HEK293 (cell line): ENCODE results near the gene KPNA2.

Experiments
- GLIS2 ChIP-seq: fragments of 450-650 bp; formaldehyde crosslinking; IDR thresholded peaks from 2 replicates; pipeline ENCODE4 v1.5.1; 2016; ENCODE audit warnings: missing biosample characterization, missing genetic modification characterization
- HOXC10 ChIP-seq: sonication (generic); formaldehyde crosslinking; IDR thresholded peaks from 2 replicates; pipeline ENCODE4 v1.8.1; 2023; ENCODE audit warnings: mild to moderate bottlenecking, missing genetic modification reagents
- INSM2 ChIP-seq: fragments of 450-650 bp; formaldehyde crosslinking; IDR thresholded peaks from 2 replicates; pipeline ENCODE4 v1.5.1; 2016; ENCODE audit warnings: missing biosample characterization, missing genetic modification characterization
- KLF16 ChIP-seq: fragments of 450-650 bp; formaldehyde crosslinking; IDR thresholded peaks from 2 replicates; pipeline ENCODE4 v1.5.1; 2017; ENCODE audit warnings: missing biosample characterization, missing genetic modification characterization
- KLF9 ChIP-seq: fragments of 450-650 bp; formaldehyde crosslinking; IDR thresholded peaks from 2 replicates; pipeline ENCODE4 v1.5.1; 2016; ENCODE audit warnings: missing biosample characterization, missing genetic modification characterization, low read depth
- REPIN1 ChIP-seq: fragments of 450-650 bp; formaldehyde crosslinking; IDR thresholded peaks from 2 replicates; pipeline ENCODE4 v1.5.1; 2017; ENCODE audit warnings: missing biosample characterization, missing genetic modification characterization, low read depth
- SP2 ChIP-seq: fragments of 450-650 bp; formaldehyde crosslinking; IDR thresholded peaks from 2 replicates; pipeline ENCODE4 v1.5.1; 2016; ENCODE audit warnings: missing biosample characterization, missing genetic modification characterization
- SP3 ChIP-seq: fragments of 450-650 bp; formaldehyde crosslinking; IDR thresholded peaks from 2 replicates; pipeline ENCODE4 v1.5.1; 2016; ENCODE audit warnings: missing biosample characterization, missing genetic modification characterization
- WT1 ChIP-seq: fragments of 450-650 bp; formaldehyde crosslinking; IDR thresholded peaks from 2 replicates; pipeline ENCODE4 v1.5.1; 2016; ENCODE audit warnings: missing biosample characterization, missing genetic modification characterization
- ZBTB10 ChIP-seq: fragments of 450-650 bp; formaldehyde crosslinking; IDR thresholded peaks from 2 replicates; pipeline ENCODE4 v1.5.1; 2016; ENCODE audit warnings: missing biosample characterization, missing genetic modification characterization
- ZBTB17 ChIP-seq: fragments of 450-650 bp; formaldehyde crosslinking; IDR thresholded peaks from 2 replicates; pipeline ENCODE4 v1.5.1; 2016; ENCODE audit warnings: missing biosample characterization, missing genetic modification characterization
- ZBTB6 ChIP-seq: fragments of 450-650 bp; formaldehyde crosslinking; IDR thresholded peaks from 2 replicates; pipeline ENCODE4 v1.5.1; 2017; ENCODE audit warnings: missing biosample characterization, missing genetic modification characterization
- ZBTB7A ChIP-seq: fragments of 450-650 bp; formaldehyde crosslinking; IDR thresholded peaks from 2 replicates; pipeline ENCODE4 v1.5.1; 2016; ENCODE audit warnings: low read depth, missing biosample characterization, missing genetic modification characterization
- ZFP41 ChIP-seq: fragments of 450-650 bp; formaldehyde crosslinking; IDR thresholded peaks from 2 replicates; pipeline ENCODE4 v1.5.1; 2016; ENCODE audit warnings: missing biosample characterization, missing genetic modification characterization, borderline replicate concordance
- ZNF10 ChIP-seq: fragments of 450-650 bp; formaldehyde crosslinking; IDR thresholded peaks from 2 replicates; pipeline ENCODE4 v1.5.1; 2017; ENCODE audit warnings: missing biosample characterization, missing genetic modification characterization
- ZNF248 ChIP-seq: fragments of 450-650 bp; formaldehyde crosslinking; IDR thresholded peaks from 2 replicates; pipeline ENCODE4 v1.5.1; 2017; ENCODE audit warnings: missing biosample characterization, missing genetic modification characterization
- ZNF266 ChIP-seq: fragments of 450-650 bp; formaldehyde crosslinking; IDR thresholded peaks from 2 replicates; pipeline ENCODE4 v1.5.1; 2016; ENCODE audit warnings: missing biosample characterization, missing genetic modification characterization, low read depth
- ZNF366 ChIP-seq: fragments of 450-650 bp; formaldehyde crosslinking; conservative IDR thresholded peaks from 2 replicates; pipeline ENCODE4 v1.5.1; 2016; ENCODE audit warnings: missing biosample characterization, missing genetic modification characterization
- ZNF394 ChIP-seq: fragments of 450-650 bp; formaldehyde crosslinking; IDR thresholded peaks from 2 replicates; pipeline ENCODE4 v1.5.1; 2016; ENCODE audit warnings: missing biosample characterization, missing genetic modification characterization, mild to moderate bottlenecking, moderate library complexity, borderline replicate concordance
- ZNF510 ChIP-seq: fragments of 450-650 bp; formaldehyde crosslinking; IDR thresholded peaks from 2 replicates; pipeline ENCODE4 v1.5.1; 2018; ENCODE audit warnings: mild to moderate bottlenecking, missing genetic modification characterization, missing biosample characterization; ENCODE audit not compliant: insufficient replicate concordance
- ZNF580 ChIP-seq: fragments of 450-650 bp; formaldehyde crosslinking; IDR thresholded peaks from 2 replicates; pipeline ENCODE4 v1.5.1; 2016; ENCODE audit warnings: missing biosample characterization, missing genetic modification characterization
- ZNF610 ChIP-seq: fragments of 450-650 bp; formaldehyde crosslinking; IDR thresholded peaks from 2 replicates; pipeline ENCODE4 v1.5.1; 2016; ENCODE audit warnings: missing biosample characterization, missing genetic modification characterization, borderline replicate concordance
- ZNF660 ChIP-seq: fragments of 450-650 bp; IDR thresholded peaks from 2 replicates; pipeline ENCODE4 v1.5.1; 2018; ENCODE audit warnings: missing biosample characterization, mild to moderate bottlenecking, missing genetic modification characterization
- ZNF664 ChIP-seq: fragments of 450-650 bp; formaldehyde crosslinking; IDR thresholded peaks from 2 replicates; pipeline ENCODE4 v1.5.1; 2016; ENCODE audit warnings: missing biosample characterization, missing genetic modification characterization
- TF ChIP-seq, protein P1 (sequence below): fragments of 450-650 bp; formaldehyde crosslinking; IDR thresholded peaks from 2 replicates; pipeline ENCODE4 v1.5.1; 2016; ENCODE audit warnings: missing biosample characterization, missing genetic modification characterization
- TF ChIP-seq, protein P2 (sequence below): fragments of 450-650 bp; formaldehyde crosslinking; IDR thresholded peaks from 2 replicates; pipeline ENCODE4 v1.5.1; 2017; ENCODE audit warnings: missing biosample characterization, missing genetic modification characterization
- TF ChIP-seq, protein P3 (sequence below): fragments of 450-650 bp; formaldehyde crosslinking; optimal IDR thresholded peaks from 2 replicates; pipeline ENCODE3; 2016; ENCODE audit warnings: missing biosample characterization, mild to moderate bottlenecking, missing genetic modification characterization

Gene KPNA2

DNA sequence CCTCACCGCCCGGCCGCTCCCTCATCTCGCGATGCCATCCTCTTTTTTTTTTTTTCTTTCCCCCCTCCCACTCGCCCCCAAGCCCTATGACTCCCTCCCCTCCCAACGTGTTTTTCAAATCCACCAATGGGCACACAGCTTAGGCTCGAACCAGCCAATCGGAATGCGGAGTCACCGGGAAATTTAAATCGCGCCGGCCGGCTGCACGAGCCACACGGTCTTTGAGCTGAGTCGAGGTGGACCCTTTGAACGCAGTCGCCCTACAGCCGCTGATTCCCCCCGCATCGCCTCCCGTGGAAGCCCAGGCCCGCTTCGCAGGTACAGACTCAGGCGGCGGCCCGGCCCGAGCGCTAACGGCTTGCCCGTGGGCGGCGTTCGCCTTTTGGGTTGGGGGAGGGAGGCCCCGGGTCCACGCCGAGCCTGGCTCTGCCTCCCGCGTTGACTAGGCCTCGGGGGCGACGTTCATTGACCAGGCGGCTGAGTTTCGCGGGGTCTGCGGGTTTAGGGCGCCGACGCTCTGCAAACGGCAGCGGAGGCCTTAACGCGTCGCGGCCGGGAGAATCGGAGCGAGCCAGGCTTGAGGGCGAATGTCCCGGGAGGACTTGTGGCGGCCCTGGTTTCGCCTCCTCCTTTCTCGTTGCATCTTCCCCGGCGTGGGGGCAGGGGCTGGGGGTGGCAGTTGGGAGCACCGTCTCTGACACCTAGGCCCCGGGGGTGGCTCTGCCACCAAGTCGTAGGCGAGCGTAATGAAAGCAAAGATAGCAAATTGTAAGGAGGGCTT is at the start of gene KPNA2 (continued):
- no peak for TF ChIP-seq ZNF510 (tag by site-specific recombination)
- peak; percentile 19; the same call in 1 of the 2 replicates for TF ChIP-seq KLF9 (tag by site-specific recombination)
- no peak for TF ChIP-seq ZNF248 (tag by site-specific recombination)
- 0 out of 2 replicates have a peak, but pooled peaks have one; percentile 37 for TF ChIP-seq ZBTB7A (tag by site-specific recombination)
- TF ChIP-seq ZNF610 (tag by site-specific recombination): peak; percentile 94; the same call in 1 of the 2 replicates
- peak; percentile 62 for TF ChIP-seq ZBTB17 (tag by site-specific recombination)
- TF ChIP-seq ZNF366 (tag by site-specific recombination): peak; percentile 70; the same call in 1 of the 2 replicates
- TF ChIP-seq SP2 (tag by site-specific recombination): peak; percentile 89
- no peak for TF ChIP-seq ZNF660 (tag by site-specific recombination)
- peak; percentile 61; the same call in 1 of the 2 replicates for TF ChIP-seq ZNF580 (tag by site-specific recombination)
- TF ChIP-seq SP3 (tag by site-specific recombination): peak; percentile 91
- TF ChIP-seq ZNF266 (tag by site-specific recombination): no peak
- TF ChIP-seq ZFP41 (tag by site-specific recombination): 0 out of 2 replicates have a peak, but pooled peaks have one; percentile 54
- peak; percentile 42 for TF ChIP-seq ZNF394 (tag by site-specific recombination)
- TF ChIP-seq WT1 (tag by site-specific recombination): 0 out of 2 replicates have a peak, but pooled peaks have one; percentile 31
- no peak for TF ChIP-seq HOXC10
- TF ChIP-seq, protein P1, sequence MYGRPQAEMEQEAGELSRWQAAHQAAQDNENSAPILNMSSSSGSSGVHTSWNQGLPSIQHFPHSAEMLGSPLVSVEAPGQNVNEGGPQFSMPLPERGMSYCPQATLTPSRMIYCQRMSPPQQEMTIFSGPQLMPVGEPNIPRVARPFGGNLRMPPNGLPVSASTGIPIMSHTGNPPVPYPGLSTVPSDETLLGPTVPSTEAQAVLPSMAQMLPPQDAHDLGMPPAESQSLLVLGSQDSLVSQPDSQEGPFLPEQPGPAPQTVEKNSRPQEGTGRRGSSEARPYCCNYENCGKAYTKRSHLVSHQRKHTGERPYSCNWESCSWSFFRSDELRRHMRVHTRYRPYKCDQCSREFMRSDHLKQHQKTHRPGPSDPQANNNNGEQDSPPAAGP (tag by site-specific recombination): peak; percentile 61; the same call in 1 of the 2 replicates
- TF ChIP-seq ZNF664 (tag by site-specific recombination): no peak
- TF ChIP-seq KLF16 (tag by site-specific recombination): peak; percentile 15
- TF ChIP-seq, protein P2, sequence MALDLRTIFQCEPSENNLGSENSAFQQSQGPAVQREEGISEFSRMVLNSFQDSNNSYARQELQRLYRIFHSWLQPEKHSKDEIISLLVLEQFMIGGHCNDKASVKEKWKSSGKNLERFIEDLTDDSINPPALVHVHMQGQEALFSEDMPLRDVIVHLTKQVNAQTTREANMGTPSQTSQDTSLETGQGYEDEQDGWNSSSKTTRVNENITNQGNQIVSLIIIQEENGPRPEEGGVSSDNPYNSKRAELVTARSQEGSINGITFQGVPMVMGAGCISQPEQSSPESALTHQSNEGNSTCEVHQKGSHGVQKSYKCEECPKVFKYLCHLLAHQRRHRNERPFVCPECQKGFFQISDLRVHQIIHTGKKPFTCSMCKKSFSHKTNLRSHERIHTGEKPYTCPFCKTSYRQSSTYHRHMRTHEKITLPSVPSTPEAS: peak; percentile 36; the same call in 1 of the 2 replicates
- 0 out of 2 replicates have a peak, but pooled peaks have one; percentile 11 for TF ChIP-seq INSM2 (tag by site-specific recombination)
- peak; percentile 51; the same call in 1 of the 2 replicates for TF ChIP-seq ZBTB10 (tag by site-specific recombination)
- 0 out of 2 replicates have a peak, but pooled peaks have one; percentile 26 for TF ChIP-seq ZNF10 (tag by site-specific recombination)
- TF ChIP-seq ZBTB6: no peak; the same call in 1 of the 2 replicates
- 0 out of 2 replicates have a peak, but pooled peaks have one; percentile 87 for TF ChIP-seq REPIN1 (tag by site-specific recombination)
- TF ChIP-seq, protein P3, sequence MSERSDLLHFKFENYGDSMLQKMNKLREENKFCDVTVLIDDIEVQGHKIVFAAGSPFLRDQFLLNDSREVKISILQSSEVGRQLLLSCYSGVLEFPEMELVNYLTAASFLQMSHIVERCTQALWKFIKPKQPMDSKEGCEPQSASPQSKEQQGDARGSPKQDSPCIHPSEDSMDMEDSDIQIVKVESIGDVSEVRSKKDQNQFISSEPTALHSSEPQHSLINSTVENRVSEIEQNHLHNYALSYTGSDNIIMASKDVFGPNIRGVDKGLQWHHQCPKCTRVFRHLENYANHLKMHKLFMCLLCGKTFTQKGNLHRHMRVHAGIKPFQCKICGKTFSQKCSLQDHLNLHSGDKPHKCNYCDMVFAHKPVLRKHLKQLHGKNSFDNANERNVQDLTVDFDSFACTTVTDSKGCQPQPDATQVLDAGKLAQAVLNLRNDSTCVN (tag by site-specific recombination): peak; percentile 58
- TF ChIP-seq GLIS2: peak; percentile 92
